Brain microvascular endothelial cell (primary cell): ENCODE data around the gene SRRM5.
A peak's percentile ranks its signal among the peaks of the same experiment; 100 is the strongest.
"Not testable (repeated sequence)": the region's sequence is repeated elsewhere in the genome, so short reads cannot be mapped to it uniquely, and the experiment has no call there.

Experiments used
- DNase-seq: peaks from one replicate; pipeline ENCODE4 v3.0.0-alpha.2; 2020
- H3K27ac ChIP-seq: fragments of 250-450 bp; sonication (Bioruptor Pico); 2 replicates; pipeline ENCODE4 v1.5.1; 2020; ENCODE audit warnings: mild to moderate bottlenecking, moderate library complexity
- H3K27me3 ChIP-seq: fragments of 250-450 bp; sonication (Bioruptor Pico); replicated peaks from 2 replicates; pipeline ENCODE4 v1.5.1; 2020; ENCODE audit warnings: mild to moderate bottlenecking
- H3K36me3 ChIP-seq: fragments of 250-450 bp; sonication (Bioruptor Pico); replicated peaks from 2 replicates; pipeline ENCODE4 v1.5.1; 2020; ENCODE audit warnings: mild to moderate bottlenecking
- H3K4me3 ChIP-seq: 2 replicates; pipeline ENCODE4 v1.5.1; 2011; ENCODE audit warnings: low read depth, mild to moderate bottlenecking, control low read depth, low read length, moderate library complexity
- in situ Hi-C: cut with HindIII; loops from 2 replicates; pipeline ENCODE4 v1.10.0; 2017; ENCODE audit warnings: low sequenced_read_pairs, low pct_ligation_motif_present
- TF ChIP-seq, protein P1 (sequence below): IDR thresholded peaks from 2 replicates; pipeline ENCODE4 v1.5.1; 2011; ENCODE audit warnings: low read depth, mild to moderate bottlenecking, moderate library complexity, low read length, control low read depth, inconsistent platforms; ENCODE audit errors: missing control alignments

The SRRM5 gene

DNA sequence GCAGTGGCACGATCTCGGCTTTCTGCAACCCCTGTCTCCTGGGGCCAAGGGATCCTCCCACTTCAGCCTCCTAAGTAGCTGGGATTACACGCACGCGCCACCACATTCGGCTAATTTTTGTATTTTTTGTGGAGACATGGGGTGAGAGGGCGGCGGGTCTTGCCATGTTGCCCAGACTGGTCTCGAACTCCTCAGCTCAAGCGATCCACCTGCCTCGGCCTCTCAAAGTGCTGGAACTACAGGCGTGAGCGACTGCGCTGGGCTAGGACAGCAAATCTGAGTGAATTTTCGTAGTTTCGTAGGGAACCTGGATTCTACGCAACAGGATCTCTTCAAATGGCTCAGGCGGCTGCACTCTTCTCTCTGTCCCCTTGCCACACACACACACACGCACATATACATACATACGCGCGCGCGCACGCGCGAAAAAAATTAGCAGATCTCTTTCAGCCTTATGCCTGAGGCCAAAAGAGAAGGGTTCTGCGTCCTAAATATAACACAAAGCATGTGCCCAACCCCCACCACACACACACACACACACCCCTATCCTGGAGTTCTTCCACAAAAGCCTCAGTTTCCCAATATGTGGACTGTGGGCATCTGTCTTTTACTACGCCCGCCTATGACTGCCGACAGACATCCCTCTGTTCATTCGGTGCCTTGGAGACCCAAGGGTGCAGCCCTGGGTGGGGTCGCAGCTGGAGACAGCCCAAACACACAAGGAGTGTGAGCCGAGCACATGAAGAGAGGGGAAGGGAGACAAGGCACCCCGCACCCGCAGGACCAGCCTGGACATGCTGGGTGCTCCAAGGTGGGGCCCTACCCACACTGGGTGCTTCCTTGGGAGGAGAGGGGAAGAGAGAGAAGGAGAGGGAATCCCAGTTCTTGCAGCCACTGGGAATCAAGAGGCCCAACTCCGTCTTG is 35.7 kb upstream of the SRRM5 start:
- Histone ChIP-seq H3K4me3 (peak overlapping the region; percentile 48), H3K27ac (peak overlapping the region; percentile 50), H3K27me3 (no peaks in the 10 kb centered on the region), H3K36me3 (no peaks in the 10 kb centered on the region)
- in situ Hi-C loops: no loop called here
- TF ChIP-seq, protein P1, sequence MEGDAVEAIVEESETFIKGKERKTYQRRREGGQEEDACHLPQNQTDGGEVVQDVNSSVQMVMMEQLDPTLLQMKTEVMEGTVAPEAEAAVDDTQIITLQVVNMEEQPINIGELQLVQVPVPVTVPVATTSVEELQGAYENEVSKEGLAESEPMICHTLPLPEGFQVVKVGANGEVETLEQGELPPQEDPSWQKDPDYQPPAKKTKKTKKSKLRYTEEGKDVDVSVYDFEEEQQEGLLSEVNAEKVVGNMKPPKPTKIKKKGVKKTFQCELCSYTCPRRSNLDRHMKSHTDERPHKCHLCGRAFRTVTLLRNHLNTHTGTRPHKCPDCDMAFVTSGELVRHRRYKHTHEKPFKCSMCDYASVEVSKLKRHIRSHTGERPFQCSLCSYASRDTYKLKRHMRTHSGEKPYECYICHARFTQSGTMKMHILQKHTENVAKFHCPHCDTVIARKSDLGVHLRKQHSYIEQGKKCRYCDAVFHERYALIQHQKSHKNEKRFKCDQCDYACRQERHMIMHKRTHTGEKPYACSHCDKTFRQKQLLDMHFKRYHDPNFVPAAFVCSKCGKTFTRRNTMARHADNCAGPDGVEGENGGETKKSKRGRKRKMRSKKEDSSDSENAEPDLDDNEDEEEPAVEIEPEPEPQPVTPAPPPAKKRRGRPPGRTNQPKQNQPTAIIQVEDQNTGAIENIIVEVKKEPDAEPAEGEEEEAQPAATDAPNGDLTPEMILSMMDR: no peak
- DNase-seq: no peak

DNA sequence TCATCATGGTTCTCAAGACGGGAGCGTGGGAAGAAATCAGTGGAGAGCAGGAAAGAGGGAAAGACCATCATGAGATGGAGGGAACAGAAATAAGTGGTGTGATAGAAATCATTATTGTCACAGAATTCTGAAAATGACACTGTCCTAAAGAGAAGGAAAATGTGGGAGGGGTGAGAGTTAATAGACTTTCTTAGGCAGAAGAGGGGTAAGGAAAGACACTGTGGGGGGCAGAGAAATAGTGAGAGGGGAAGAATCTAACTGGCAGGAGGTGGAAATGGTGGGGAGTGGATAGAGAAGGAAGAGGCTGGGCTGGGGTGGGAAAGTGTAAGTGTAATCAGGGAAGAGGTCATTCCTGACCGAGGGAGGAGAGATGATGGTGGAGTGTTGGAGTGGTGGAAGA is 33.1 kb upstream of the SRRM5 start:
- DNase-seq: no peak
- in situ Hi-C loops: no loop called here

DNA sequence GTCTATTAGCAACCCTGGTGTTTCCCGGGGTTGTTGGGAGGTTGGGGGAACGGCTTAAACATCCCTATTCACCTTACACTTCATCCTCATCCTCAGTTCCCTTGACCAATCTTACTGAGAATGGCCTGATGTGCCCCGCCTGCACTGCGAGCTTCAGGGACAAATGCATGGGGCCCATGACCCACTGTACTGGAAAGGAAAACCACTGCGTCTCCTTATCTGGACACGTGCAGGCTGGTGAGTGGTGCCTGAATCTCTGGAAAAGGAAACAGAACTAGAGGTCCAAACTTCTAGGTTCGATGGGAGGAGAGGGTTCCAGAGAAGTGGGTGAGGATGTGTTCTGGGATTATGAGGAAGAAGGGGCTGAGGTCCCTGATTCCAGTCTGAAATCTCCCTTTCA is 30.4 kb upstream of the SRRM5 start:
- H3K27ac ChIP-seq: no peak overlapping the region
- no peak overlapping the region for H3K4me3 ChIP-seq

More for the DNA sequence above, 33.1 kb upstream of the SRRM5 start:
- H3K36me3 ChIP-seq: no peaks in the 10 kb centered on the region
- TF ChIP-seq, protein P1: no peak
- H3K27me3 ChIP-seq: no peaks in the 10 kb centered on the region
- no peak overlapping the region for H3K27ac ChIP-seq
- H3K4me3 ChIP-seq: no peak overlapping the region

DNA sequence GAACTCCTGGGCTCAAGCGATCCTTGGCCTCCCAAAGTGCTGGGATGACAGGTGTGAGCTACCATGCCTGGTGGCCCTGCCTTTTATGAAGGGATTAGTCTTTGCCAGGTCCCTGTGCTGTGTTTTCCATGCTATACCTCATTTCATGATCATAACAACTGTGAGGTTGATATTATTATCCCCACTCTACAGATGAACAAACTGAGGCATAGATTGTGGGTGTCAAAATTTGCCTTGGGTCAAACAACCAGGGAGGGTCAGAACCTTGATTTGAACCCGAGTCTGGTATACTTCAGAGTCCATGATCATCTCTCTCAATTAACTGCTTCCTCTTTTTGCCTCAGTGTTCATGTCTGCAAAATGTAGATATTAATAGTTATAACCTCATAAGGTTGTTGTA is 29.4 kb upstream of the SRRM5 start:
- no peak for DNase-seq
- H3K27ac ChIP-seq: no peak overlapping the region
- H3K27me3 ChIP-seq: no peaks in the 10 kb centered on the region
- peaks cover 5% of the 10 kb centered on the region for H3K36me3 ChIP-seq
- TF ChIP-seq, protein P1: no peak
- H3K4me3 ChIP-seq: no peak overlapping the region
- in situ Hi-C loops: no loop called here

More for the DNA sequence above, 30.4 kb upstream of the SRRM5 start:
- no peaks in the 10 kb centered on the region for H3K27me3 ChIP-seq
- DNase-seq: no peak
- H3K36me3 ChIP-seq: peaks cover 2% of the 10 kb centered on the region
- in situ Hi-C loops: no loop called here
- TF ChIP-seq, protein P1: no peak

DNA sequence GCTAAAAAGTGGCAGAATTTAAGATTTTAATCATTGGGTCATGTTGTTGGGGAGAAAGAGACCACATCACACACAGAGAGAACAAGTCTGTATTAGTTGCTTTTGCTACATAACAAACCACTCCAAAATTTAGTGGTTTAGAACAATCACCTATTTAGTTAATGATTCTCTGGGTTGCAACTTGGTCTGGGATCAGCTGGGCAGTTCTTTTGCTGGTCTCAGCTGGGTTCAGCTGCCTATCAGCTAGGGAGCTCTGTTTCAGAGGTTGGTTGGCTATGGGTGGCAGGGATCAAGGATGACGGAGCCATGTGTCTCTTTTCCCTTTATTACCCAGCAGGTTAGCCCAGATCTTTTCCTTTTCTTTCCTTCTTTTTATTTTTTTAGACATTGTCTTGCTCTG is 27.4 kb upstream of the SRRM5 start:
- Histone ChIP-seq H3K27me3 (no peaks in the 10 kb centered on the region), H3K4me3 (no peak overlapping the region), H3K36me3 (peaks cover 8% of the 10 kb centered on the region), H3K27ac (no peak overlapping the region)
- in situ Hi-C loops: no loop called here
- TF ChIP-seq, protein P1: no peak
- DNase-seq: no peak

DNA sequence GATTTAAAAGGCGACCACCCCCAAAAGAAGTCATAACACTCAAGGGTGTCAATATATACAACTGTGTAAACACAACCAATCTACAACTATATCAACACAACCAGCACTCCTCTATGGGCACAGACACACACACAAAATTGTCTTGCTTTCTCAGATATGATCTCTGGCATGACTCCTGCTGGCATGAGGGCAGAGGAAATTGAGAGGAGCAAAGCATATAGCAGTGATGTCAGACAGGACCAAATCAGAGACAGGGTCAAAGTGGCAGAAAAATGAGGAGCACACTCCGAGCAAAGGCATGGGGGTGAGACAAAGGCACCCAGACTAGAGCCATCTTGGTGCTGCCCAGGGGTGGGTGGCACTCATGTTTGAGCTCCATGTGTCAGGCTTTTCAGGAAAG is 25.5 kb upstream of the SRRM5 start:
- Histone ChIP-seq H3K27ac (no peak overlapping the region), H3K4me3 (no peak overlapping the region), H3K27me3 (no peaks in the 10 kb centered on the region), H3K36me3 (peaks cover 10% of the 10 kb centered on the region)
- DNase-seq: no peak
- TF ChIP-seq, protein P1: no peak
- in situ Hi-C loops: no loop called here

DNA sequence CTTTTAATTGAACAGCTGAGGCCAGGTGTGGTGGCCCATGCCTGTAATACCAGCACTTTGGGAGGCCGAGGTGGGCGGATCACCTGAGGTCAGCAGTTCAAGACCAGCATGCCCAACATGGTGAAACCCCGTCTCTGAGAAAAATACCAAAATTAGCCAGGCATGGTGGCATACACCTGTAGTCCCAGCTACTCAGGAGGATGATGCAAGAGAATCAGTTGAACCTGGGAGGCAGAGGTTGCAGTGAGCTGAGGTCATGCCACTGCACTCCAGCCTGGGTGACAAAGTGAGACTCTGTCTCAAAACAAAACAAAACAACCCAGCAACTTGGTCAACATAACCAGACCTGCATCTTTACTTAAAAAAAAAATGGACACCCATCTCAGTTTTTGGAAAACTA is 24.9 kb upstream of the SRRM5 start:
- H3K36me3 ChIP-seq: peaks cover 11% of the 10 kb centered on the region
- in situ Hi-C loops, H3K27me3 ChIP-seq, DNase-seq, H3K27ac ChIP-seq, H3K4me3 ChIP-seq: not testable (repeated sequence)
